Stomach (tissue), 9 donors: ENCODE measurements around the gene KYNU. TPM values are rescaled to one million over a fixed set of nuclear protein-coding genes. Genes with fewer than 3 reads are reported as not detected.

Source experiments
- DNase-seq, 2 donors: peaks; one replicate each; pipeline versions ENCODE4 v3.0.0 to v3.0.0-alpha.2; 2013 to 2019
- H3K27ac ChIP-seq, 5 donors: fragments of 200-600 bp in 4 of 5; sonication (generic) in 4 of 5; one replicate each; pipeline ENCODE4 v1.5.1; 2013 to 2019; ENCODE audit warnings: mild to moderate bottlenecking in 1 of 5, moderate library complexity in 1 of 5
- H3K27me3 ChIP-seq, 3 donors: fragments of 200-600 bp; sonication (generic); one replicate each; pipeline ENCODE4 v1.5.1; 2017 to 2019; ENCODE audit warnings: mixed run types in 1 of 3
- H3K36me3 ChIP-seq, 4 donors: fragments of 200-600 bp; sonication (generic); 1 replicate in 3 of 4; 2 replicates in 1 of 4; pipeline ENCODE4 v1.5.1; 2016 to 2019
- H3K4me1 ChIP-seq, 4 donors: fragments of 200-600 bp; sonication (generic); one replicate each; pipeline ENCODE4 v1.5.1; 2016 to 2019
- H3K4me3 ChIP-seq, 4 donors: fragments of 200-600 bp; sonication (generic) in 3 of 4; one replicate each; pipeline ENCODE4 v1.5.1; 2016 to 2019; ENCODE audit warnings: mild to moderate bottlenecking in 1 of 4
- H3K9me3 ChIP-seq, 4 donors: fragments of 200-600 bp; sonication (generic); one replicate each; pipeline ENCODE4 v1.5.1; 2016 to 2019
- CTCF ChIP-seq, 7 experiments: fragments of 450-650 bp in 4 of 7; fragments of 200-600 bp in 3 of 7; sonication (generic) in 3 of 7; IDR thresholded peaks; one replicate each; pipeline ENCODE4 v1.5.1; 2016 to 2019; ENCODE audit warnings: antibody characterized with exemption in 7 of 7, control low read depth in 2 of 7, mild to moderate bottlenecking in 1 of 7
- EP300 ChIP-seq: sonication (generic); formaldehyde crosslinking; IDR thresholded peaks from one replicate; pipeline ENCODE4 v1.6.1; 2017; ENCODE audit warnings: antibody characterized with exemption
- POLR2A ChIP-seq, 4 donors: fragments of 450-650 bp; IDR thresholded peaks; one replicate each; pipeline ENCODE4 v1.6.1; 2016; ENCODE audit warnings: antibody characterized with exemption in 4 of 4, control low read depth in 2 of 4, mild to moderate bottlenecking in 1 of 4, moderate library complexity in 1 of 4
- POLR2AphosphoS5 ChIP-seq, 3 donors: sonication (generic); formaldehyde crosslinking; IDR thresholded peaks; one replicate each; pipeline ENCODE4 v1.6.1; 2016; ENCODE audit warnings: antibody characterized with exemption in 3 of 3
- WGBS, 5 donors: extraction: QIAGEN DNeasy Blood & Tissue Kit in 3 of 5; methylation state at CpG; one replicate each; pipeline versions ENCODE4 v1.1.5 to v1.1.7; 2013 to 2018; 5-methylcytosine and 5-hydroxymethylcytosine counted together
- intact Hi-C: fragments of 100-400 bp; cut with DNase I; formaldehyde crosslinking; loops from one replicate; pipeline ENCODE4 v1.15.1; 2023; ENCODE audit warnings: low total_unique reads
- polyA plus RNA-seq, 3 donors: library from polyadenylated mRNA; stranded (reverse); fragments of 200-250 nt; gene quantifications; one replicate each; pipeline ENCODE4 v1.2.3, GENCODE V29; 2013
- total RNA-seq, 5 donors: library from RNA; depleted of rRNA; stranded (reverse); fragments of >200 nt; gene quantifications; one replicate each; pipeline versions ENCODE4 v1.1.0 to v1.2.3, GENCODE V29; 2014 to 2016
- donor health status: healthy with polysubstance abuse.
- donor health status: Bipolar disorder and iron deficiency.
- donor health status: healthy.

Gene KYNU
- total and polyA plus RNA-seq, 8 donors: 2.1 to 39.4 (median 3.9) TPM; not detected in 1

GRCh38 chr2:143075711-143076110, 198.2 kb downstream of the KYNU start:
- TF ChIP-seq POLR2A (IDR thresholded peaks at IDR 0.05) (no peak), EP300 (no peak), POLR2AphosphoS5 (IDR thresholded peaks at IDR 0.05) (no peak), CTCF (IDR thresholded peaks at IDR 0.05) (no peak)
- Histone ChIP-seq H3K4me3 (no peak overlapping the region), H3K27ac (no peak overlapping the region), H3K36me3 (no peaks in the 10 kb centered on the region), H3K27me3 (no peaks in the 10 kb centered on the region), H3K9me3 (peaks cover 0 to 11% (median 6%) of the 10 kb centered on the region in 4 donors), H3K4me1 (no peaks in the 10 kb centered on the region)
- 71 to 100% (median 91%) methylated on average over 1 of the region's 1 CpG for WGBS, 5 donors
- DNase-seq: no peak
- intact Hi-C loops: no loop called here

GRCh38 chr2:143078104-143078503, 200.6 kb downstream of the KYNU start:
- H3K27ac ChIP-seq: no peak overlapping the region
- H3K9me3 ChIP-seq: peaks cover 0 to 16% (median 10%) of the 10 kb centered on the region in 4 donors
- no peak for TF ChIP-seq EP300
- no peak for TF ChIP-seq POLR2A (IDR thresholded peaks at IDR 0.05)
- H3K4me1 ChIP-seq: no peaks in the 10 kb centered on the region
- no peak overlapping the region for H3K4me3 ChIP-seq
- H3K27me3 ChIP-seq: no peaks in the 10 kb centered on the region
- H3K36me3 ChIP-seq: no peaks in the 10 kb centered on the region
- no peak for DNase-seq
- intact Hi-C loops: no loop called here

- no peaks in the 10 kb centered on the region for H3K36me3 ChIP-seq
- H3K4me1 ChIP-seq: no peaks in the 10 kb centered on the region
- no peak for TF ChIP-seq POLR2A (IDR thresholded peaks at IDR 0.05)
- TF ChIP-seq CTCF (IDR thresholded peaks at IDR 0.05): no peak
- TF ChIP-seq EP300: no peak
- TF ChIP-seq POLR2AphosphoS5 (IDR thresholded peaks at IDR 0.05): no peak
- intact Hi-C loops: no loop called here
- no peak for DNase-seq
- 81 to 92% (median 86%) methylated on average over 1 of the region's 1 CpG for WGBS, 5 donors
- H3K9me3 ChIP-seq: peaks cover 0 to 8% (median 3%) of the 10 kb centered on the region in 4 donors
- no peak overlapping the region for H3K4me3 ChIP-seq
- no peaks in the 10 kb centered on the region for H3K27me3 ChIP-seq
- no peak overlapping the region for H3K27ac ChIP-seq
Observed at GRCh38 chr2:143081616-143082015, 204.2 kb downstream of the KYNU start.

GRCh38 chr2:143083636-143084035, 206.2 kb downstream of the KYNU start:
- intact Hi-C loops: no loop called here
- DNase-seq: no peak
- Histone ChIP-seq H3K36me3 (no peaks in the 10 kb centered on the region), H3K27ac (no peak overlapping the region), H3K4me3 (no peak overlapping the region), H3K9me3 (peaks cover 0 to 8% (median 3%) of the 10 kb centered on the region in 4 donors), H3K27me3 (no peaks in the 10 kb centered on the region), H3K4me1 (no peaks in the 10 kb centered on the region)
- 36 to 60% (median 51%) methylated on average over 2 of the region's 2 CpGs for WGBS, 5 donors
- TF ChIP-seq CTCF (IDR thresholded peaks at IDR 0.05): no peak
- TF ChIP-seq POLR2AphosphoS5 (IDR thresholded peaks at IDR 0.05): no peak
- TF ChIP-seq EP300: no peak
- no peak for TF ChIP-seq POLR2A (IDR thresholded peaks at IDR 0.05)

- TF ChIP-seq EP300 (no peak), POLR2A (IDR thresholded peaks at IDR 0.05) (no peak), CTCF (IDR thresholded peaks at IDR 0.05) (no peak), POLR2AphosphoS5 (IDR thresholded peaks at IDR 0.05) (no peak)
- Histone ChIP-seq H3K4me3 (no peak overlapping the region), H3K27me3 (no peaks in the 10 kb centered on the region), H3K27ac (no peak overlapping the region), H3K36me3 (no peaks in the 10 kb centered on the region), H3K9me3 (peaks cover 0 to 8% (median 3%) of the 10 kb centered on the region in 4 donors), H3K4me1 (no peaks in the 10 kb centered on the region)
- WGBS, 5 donors: 77 to 95% (median 89%) methylated on average over 2 of the region's 2 CpGs
- DNase-seq: no peak
- intact Hi-C loops: no loop called here
Observed at GRCh38 chr2:143084462-143084861, 207.0 kb downstream of the KYNU start.
